ENCODE data around the gene CNNM2.
"Not testable (repeated sequence)": the region's sequence is repeated elsewhere in the genome, so short reads cannot be mapped to it uniquely, and the experiment has no call there.

Gene CNNM2

DNA sequence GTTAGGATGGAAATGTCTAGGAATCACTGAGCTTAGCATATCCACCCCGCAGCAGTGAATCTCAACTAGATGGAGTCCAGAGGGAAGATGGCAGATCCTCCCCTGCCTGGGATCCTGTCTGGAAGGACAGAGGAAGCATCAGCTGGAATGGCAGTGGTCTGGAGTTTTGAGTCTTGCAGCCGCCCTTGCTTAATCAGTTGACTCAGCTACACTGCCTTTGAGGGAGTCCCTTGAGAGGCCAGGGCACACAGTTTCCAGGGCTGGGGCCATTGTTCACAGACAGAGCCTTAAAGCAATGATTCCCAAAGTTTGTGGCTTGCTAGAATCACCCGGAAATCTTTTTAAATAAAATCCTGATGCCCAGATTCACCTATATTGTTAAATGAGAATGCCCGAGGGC lies 146.9 kb downstream of the CNNM2 start:
- Histone ChIP-seq H3K4me1 (ENCODE audit: control insufficient read depth in 2 of 2, insufficient read depth in 2 of 2, low read length in 2 of 2) (no peaks in the 10 kb centered on the region), H3K27ac (ENCODE audit: low read depth in 2 of 2, low read length in 2 of 2) (no peak overlapping the region), H3K27me3 (ENCODE audit: control insufficient read depth in 2 of 2, insufficient read depth in 2 of 2, low read length in 2 of 2) (no peaks in the 10 kb centered on the region), H3K4me3 (ENCODE audit: low read length in 2 of 2) (no peak overlapping the region), H3K9me3 (ENCODE audit: control insufficient read depth in 2 of 2, low read length in 2 of 2) (no peaks in the 10 kb centered on the region), H3K9ac (ENCODE audit: low read depth in 1 of 2, low read length in 2 of 2) (no peak overlapping the region), H3K36me3 (ENCODE audit: control insufficient read depth in 2 of 2, insufficient read depth in 2 of 2, low read length in 2 of 2) (peaks cover 7 to 18% of the 10 kb centered on the region in 2 donors)

DNA sequence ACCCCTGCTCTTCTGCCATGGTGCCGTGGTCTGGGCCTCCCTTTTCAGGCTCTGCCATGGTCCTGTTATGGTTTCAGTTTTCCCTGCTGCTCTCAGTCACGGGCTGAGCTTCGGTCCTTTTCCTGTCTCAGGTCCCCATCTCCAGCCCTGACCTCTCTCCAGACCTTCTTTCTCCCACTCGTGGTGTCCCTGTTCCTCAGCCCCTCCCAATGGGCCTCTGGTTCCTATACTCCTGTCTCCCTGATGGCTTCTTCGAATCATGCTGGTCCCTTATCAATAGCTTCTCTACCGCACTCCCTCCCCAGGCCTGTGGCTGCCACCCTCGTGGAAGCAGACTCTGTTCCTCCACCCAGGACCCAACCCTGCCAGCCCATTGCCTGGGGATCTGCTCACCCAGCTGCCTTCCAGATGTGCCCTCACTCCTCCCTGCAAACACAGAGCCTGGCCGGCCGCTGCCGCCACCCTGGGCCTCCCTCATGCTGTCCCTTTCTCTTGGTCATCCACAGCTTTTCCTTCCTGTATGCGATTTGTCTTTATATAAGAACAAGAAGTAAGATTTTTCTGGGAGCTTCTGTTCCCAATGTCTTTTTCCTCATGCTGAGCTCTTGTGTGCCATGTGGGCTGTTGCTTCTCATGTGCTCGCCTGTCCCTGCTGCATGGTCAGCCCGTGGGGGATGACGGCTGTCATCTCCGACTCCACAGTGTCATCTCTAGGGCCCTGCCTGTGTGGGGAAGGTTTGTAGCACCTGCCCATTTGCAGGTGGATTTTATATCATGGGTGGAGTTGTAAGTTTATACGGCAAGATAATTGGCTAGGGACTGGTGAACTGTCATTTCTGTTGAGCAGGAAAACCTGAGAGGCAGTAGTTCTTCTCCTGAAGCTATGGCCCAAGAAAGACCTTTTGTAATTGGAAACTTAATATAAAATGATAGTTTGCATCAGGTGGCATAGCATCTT lies 148.3 kb downstream of the CNNM2 start:
- H3K9me3 ChIP-seq (ENCODE audit: control insufficient read depth in 2 of 2, low read length in 2 of 2) = no peaks in the 10 kb centered on the region
- H3K27me3 ChIP-seq (ENCODE audit: control insufficient read depth in 2 of 2, insufficient read depth in 2 of 2, low read length in 2 of 2) = no peaks in the 10 kb centered on the region
- H3K4me3 ChIP-seq (ENCODE audit: low read length in 2 of 2) = no peak overlapping the region
- H3K27ac ChIP-seq (ENCODE audit: low read depth in 2 of 2, low read length in 2 of 2) = no peak overlapping the region
- no peaks in the 10 kb centered on the region for H3K4me1 ChIP-seq (ENCODE audit: control insufficient read depth in 2 of 2, insufficient read depth in 2 of 2, low read length in 2 of 2)
- H3K9ac ChIP-seq (ENCODE audit: low read depth in 1 of 2, low read length in 2 of 2) = no peak overlapping the region
- H3K36me3 ChIP-seq (ENCODE audit: control insufficient read depth in 2 of 2, insufficient read depth in 2 of 2, low read length in 2 of 2) = peaks cover 7 to 24% of the 10 kb centered on the region in 2 donors

DNA sequence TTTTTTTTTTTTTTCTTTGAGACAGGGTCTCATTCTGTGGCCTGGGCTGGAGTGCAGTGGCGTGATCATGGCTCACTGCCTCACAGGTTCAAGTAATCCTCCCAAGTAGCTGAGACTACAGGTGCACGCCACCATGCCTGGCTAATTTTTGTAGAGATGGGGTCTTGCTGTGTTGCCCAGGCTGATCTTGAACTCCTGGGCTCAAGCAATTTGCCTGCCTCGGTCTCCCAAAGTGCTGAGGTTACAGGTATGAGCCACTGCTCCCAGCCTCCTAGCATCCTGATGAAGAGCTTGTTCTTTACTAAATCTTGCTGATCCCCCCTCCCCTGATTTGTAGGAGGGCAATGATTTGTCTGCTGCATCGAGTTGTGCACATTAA lies 149.0 kb downstream of the CNNM2 start:
- not testable (repeated sequence) for H3K4me1 ChIP-seq (ENCODE audit: control insufficient read depth in 2 of 2, insufficient read depth in 2 of 2, low read length in 2 of 2); H3K27ac ChIP-seq (ENCODE audit: low read depth in 2 of 2, low read length in 2 of 2); H3K4me3 ChIP-seq (ENCODE audit: low read length in 2 of 2); H3K9me3 ChIP-seq (ENCODE audit: control insufficient read depth in 2 of 2, low read length in 2 of 2); H3K9ac ChIP-seq (ENCODE audit: low read depth in 1 of 2, low read length in 2 of 2); H3K27me3 ChIP-seq (ENCODE audit: control insufficient read depth in 2 of 2, insufficient read depth in 2 of 2, low read length in 2 of 2)
- H3K36me3 ChIP-seq (ENCODE audit: control insufficient read depth in 2 of 2, insufficient read depth in 2 of 2, low read length in 2 of 2) = peaks cover 10 to 30% of the 10 kb centered on the region in 2 donors

DNA sequence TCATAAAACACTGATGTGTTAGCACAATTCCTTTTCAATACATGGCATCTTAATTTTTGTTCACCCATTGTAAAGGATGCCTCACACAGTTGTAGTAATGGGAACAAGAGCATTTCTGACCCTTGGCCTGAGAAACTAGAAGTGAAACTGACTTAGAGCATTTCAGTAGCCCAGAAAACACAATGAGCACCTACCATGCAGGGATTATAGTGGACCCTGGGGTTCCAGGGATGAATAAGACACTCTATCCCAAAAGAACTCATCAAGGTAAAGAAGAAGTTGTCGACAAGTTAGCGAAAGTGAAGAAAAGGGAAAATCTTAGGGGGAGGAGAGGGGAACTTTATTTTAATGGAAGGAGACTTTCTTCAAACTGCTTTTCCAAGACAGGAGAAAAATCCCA lies 149.4 kb downstream of the CNNM2 start:
- Histone ChIP-seq H3K9me3 (ENCODE audit: control insufficient read depth in 2 of 2, low read length in 2 of 2) (no peaks in the 10 kb centered on the region), H3K4me1 (ENCODE audit: control insufficient read depth in 2 of 2, insufficient read depth in 2 of 2, low read length in 2 of 2) (no peaks in the 10 kb centered on the region), H3K27me3 (ENCODE audit: control insufficient read depth in 2 of 2, insufficient read depth in 2 of 2, low read length in 2 of 2) (no peaks in the 10 kb centered on the region), H3K36me3 (ENCODE audit: control insufficient read depth in 2 of 2, insufficient read depth in 2 of 2, low read length in 2 of 2) (peaks cover 10 to 31% of the 10 kb centered on the region in 2 donors), H3K4me3 (ENCODE audit: low read length in 2 of 2) (no peak overlapping the region), H3K9ac (ENCODE audit: low read depth in 1 of 2, low read length in 2 of 2) (no peak overlapping the region), H3K27ac (ENCODE audit: low read depth in 2 of 2, low read length in 2 of 2) (no peak overlapping the region)

DNA sequence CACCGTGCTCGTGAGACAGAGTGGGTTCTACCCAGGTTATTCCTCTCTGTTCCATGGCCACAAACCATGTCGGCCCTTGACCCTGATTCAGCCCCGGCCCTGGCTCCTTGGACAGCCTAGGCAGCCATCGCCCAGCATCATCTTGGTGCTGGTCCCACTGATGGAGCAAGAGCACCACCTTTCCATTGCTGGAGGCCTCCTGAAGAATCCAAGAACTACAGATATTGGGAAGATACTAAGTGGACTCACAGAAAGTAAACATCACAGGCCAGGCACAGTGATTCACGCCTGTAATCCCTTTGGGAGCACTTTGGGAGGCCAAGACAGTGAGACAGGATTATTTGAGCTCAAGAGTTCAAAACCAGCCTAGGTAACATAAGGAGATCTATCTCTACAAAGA lies 149.9 kb downstream of the CNNM2 start:
- no peak overlapping the region for H3K9ac ChIP-seq (ENCODE audit: low read depth in 1 of 2, low read length in 2 of 2)

DNA sequence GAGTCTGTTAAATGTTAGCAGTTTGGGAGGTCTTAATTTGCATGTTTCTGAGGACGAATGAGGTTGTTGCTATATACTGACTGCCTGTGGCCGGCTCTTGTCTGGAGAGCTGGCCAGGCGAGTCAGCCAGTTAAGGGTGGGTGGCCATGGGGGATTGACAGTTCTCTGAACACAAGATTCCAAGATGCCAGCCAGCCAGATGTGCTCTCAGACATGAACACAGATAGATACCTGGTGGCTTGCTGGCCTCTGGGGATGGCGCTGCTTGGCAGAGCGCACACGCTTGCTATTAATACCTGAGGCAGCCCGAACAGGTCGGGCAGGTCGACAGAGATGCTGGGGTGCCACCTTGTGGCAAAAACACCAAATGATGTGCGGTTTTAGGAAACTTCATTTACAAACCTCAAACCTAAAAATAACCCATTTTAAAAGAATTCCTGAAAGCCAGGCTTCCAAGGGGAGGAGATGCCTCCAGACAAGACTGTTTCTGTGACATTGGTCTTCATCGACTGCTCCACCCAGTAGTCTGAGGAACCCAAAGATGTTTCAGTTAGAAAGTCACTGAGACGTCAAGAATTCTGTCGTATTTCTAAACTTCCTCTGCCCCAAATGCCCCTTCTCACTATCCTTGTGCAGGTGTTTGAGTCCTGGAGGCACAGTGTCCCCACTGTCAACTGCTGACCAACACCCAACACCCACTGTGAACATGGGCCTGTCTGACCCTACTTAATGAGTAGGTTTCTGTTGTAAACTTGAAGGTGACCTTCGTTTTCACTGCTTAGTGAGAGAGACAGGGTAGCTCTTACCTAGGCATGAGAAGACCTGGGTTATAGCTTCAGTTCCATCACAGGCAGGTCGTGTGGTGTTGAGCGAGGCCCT lies 151.6 kb downstream of the CNNM2 start:
- no peak overlapping the region for H3K9ac ChIP-seq (ENCODE audit: low read depth in 1 of 2, low read length in 2 of 2)

More for the DNA sequence above, 149.9 kb downstream of the CNNM2 start:
- no peak overlapping the region for H3K4me3 ChIP-seq (ENCODE audit: low read length in 2 of 2)
- no peak overlapping the region for H3K27ac ChIP-seq (ENCODE audit: low read depth in 2 of 2, low read length in 2 of 2)
- no peaks in the 10 kb centered on the region for H3K9me3 ChIP-seq (ENCODE audit: control insufficient read depth in 2 of 2, low read length in 2 of 2)
- no peaks in the 10 kb centered on the region for H3K27me3 ChIP-seq (ENCODE audit: control insufficient read depth in 2 of 2, insufficient read depth in 2 of 2, low read length in 2 of 2)
- no peaks in the 10 kb centered on the region for H3K4me1 ChIP-seq (ENCODE audit: control insufficient read depth in 2 of 2, insufficient read depth in 2 of 2, low read length in 2 of 2)
- peaks cover 10 to 31% of the 10 kb centered on the region in 2 donors for H3K36me3 ChIP-seq (ENCODE audit: control insufficient read depth in 2 of 2, insufficient read depth in 2 of 2, low read length in 2 of 2)

DNA sequence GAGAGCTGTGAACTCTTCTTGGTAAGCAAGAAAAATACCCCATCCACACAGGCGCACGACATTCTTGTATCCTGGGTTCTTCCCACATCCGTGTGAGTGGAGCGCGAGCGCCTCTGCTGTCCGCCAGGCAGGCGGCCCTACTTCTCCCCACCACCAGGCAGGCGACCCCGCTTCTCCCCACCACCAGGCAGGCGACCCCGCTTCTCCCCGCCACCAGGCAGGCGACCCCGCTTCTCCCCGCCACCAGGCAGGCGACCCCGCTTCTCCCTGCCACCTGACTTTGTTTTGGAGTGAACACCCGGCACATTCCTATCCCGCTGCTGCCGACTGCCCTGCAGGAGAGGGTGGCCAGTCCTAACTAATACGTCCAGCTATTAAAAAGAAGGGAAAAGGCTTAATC lies 154.2 kb downstream of the CNNM2 start:
- H3K27ac ChIP-seq (ENCODE audit: low read depth in 2 of 2, low read length in 2 of 2) = no peak overlapping the region
- no peaks in the 10 kb centered on the region for H3K4me1 ChIP-seq (ENCODE audit: control insufficient read depth in 2 of 2, insufficient read depth in 2 of 2, low read length in 2 of 2)
- H3K27me3 ChIP-seq (ENCODE audit: control insufficient read depth in 2 of 2, insufficient read depth in 2 of 2, low read length in 2 of 2) = no peaks in the 10 kb centered on the region
- peaks cover 20 to 43% of the 10 kb centered on the region in 2 donors for H3K36me3 ChIP-seq (ENCODE audit: control insufficient read depth in 2 of 2, insufficient read depth in 2 of 2, low read length in 2 of 2)
- H3K4me3 ChIP-seq (ENCODE audit: low read length in 2 of 2) = no peak overlapping the region
- H3K9me3 ChIP-seq (ENCODE audit: control insufficient read depth in 2 of 2, low read length in 2 of 2) = no peaks in the 10 kb centered on the region
- H3K9ac ChIP-seq (ENCODE audit: low read depth in 1 of 2, low read length in 2 of 2) = no peak overlapping the region

More for the DNA sequence above, 151.6 kb downstream of the CNNM2 start:
- H3K36me3 ChIP-seq (ENCODE audit: control insufficient read depth in 2 of 2, insufficient read depth in 2 of 2, low read length in 2 of 2) = peaks cover 12 to 31% of the 10 kb centered on the region in 2 donors
- H3K4me3 ChIP-seq (ENCODE audit: low read length in 2 of 2) = no peak overlapping the region
- H3K4me1 ChIP-seq (ENCODE audit: control insufficient read depth in 2 of 2, insufficient read depth in 2 of 2, low read length in 2 of 2) = no peaks in the 10 kb centered on the region
- H3K27me3 ChIP-seq (ENCODE audit: control insufficient read depth in 2 of 2, insufficient read depth in 2 of 2, low read length in 2 of 2) = no peaks in the 10 kb centered on the region
- H3K27ac ChIP-seq (ENCODE audit: low read depth in 2 of 2, low read length in 2 of 2) = no peak overlapping the region
- no peaks in the 10 kb centered on the region for H3K9me3 ChIP-seq (ENCODE audit: control insufficient read depth in 2 of 2, low read length in 2 of 2)

DNA sequence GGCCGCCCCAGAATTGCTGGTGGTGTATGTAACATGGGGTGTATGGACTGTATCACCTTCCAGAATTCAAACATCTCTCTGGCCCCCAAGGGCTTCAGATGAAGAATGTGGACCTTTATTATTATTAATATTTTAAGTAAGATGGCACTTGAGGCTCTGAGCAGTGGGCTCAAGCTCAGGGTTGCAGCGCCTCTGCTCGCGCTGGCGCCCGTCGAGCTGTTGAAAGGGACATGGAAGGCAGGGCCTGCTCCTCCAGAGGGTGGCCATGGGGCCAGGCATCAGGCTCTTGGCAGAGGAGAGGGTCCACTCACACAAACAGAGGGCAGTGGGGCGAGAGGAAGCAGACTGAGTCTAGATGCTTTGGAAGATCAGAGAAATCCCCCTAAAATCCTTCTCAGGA lies 154.8 kb downstream of the CNNM2 start:
- no peak overlapping the region for H3K4me3 ChIP-seq (ENCODE audit: low read length in 2 of 2)
- H3K9me3 ChIP-seq (ENCODE audit: control insufficient read depth in 2 of 2, low read length in 2 of 2) = no peaks in the 10 kb centered on the region
- H3K9ac ChIP-seq (ENCODE audit: low read depth in 1 of 2, low read length in 2 of 2) = no peak overlapping the region
- H3K4me1 ChIP-seq (ENCODE audit: control insufficient read depth in 2 of 2, insufficient read depth in 2 of 2, low read length in 2 of 2) = no peaks in the 10 kb centered on the region
- H3K27ac ChIP-seq (ENCODE audit: low read depth in 2 of 2, low read length in 2 of 2) = no peak overlapping the region
- H3K36me3 ChIP-seq (ENCODE audit: control insufficient read depth in 2 of 2, insufficient read depth in 2 of 2, low read length in 2 of 2) = peaks cover 20 to 42% of the 10 kb centered on the region in 2 donors
- no peaks in the 10 kb centered on the region for H3K27me3 ChIP-seq (ENCODE audit: control insufficient read depth in 2 of 2, insufficient read depth in 2 of 2, low read length in 2 of 2)

DNA sequence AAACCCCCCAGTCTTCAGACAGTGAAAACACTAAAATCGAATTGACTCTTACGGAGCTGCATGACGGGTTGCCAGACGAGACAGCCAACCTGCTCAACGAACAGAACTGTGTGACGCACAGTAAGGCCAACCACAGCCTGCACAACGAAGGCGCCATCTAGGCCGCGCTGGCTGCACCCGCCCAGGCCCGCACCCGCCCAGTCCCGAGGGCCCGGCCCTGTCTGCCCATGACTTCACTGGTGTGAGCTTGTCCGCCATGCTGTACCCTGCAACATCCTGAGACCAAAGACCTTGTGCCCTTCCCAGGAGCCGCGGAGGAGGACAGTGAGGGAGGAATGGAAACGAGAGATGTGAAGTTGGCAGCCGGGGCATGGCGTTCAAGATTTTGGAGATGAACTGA lies 158.9 kb downstream of the CNNM2 start:
- H3K4me1 ChIP-seq (ENCODE audit: control insufficient read depth in 2 of 2, insufficient read depth in 2 of 2, low read length in 2 of 2) = no peaks in the 10 kb centered on the region
- H3K9ac ChIP-seq (ENCODE audit: low read depth in 1 of 2, low read length in 2 of 2) = no peak overlapping the region
- no peaks in the 10 kb centered on the region for H3K9me3 ChIP-seq (ENCODE audit: control insufficient read depth in 2 of 2, low read length in 2 of 2)
- peaks cover 15 to 35% of the 10 kb centered on the region in 2 donors for H3K36me3 ChIP-seq (ENCODE audit: control insufficient read depth in 2 of 2, insufficient read depth in 2 of 2, low read length in 2 of 2)
- H3K27me3 ChIP-seq (ENCODE audit: control insufficient read depth in 2 of 2, insufficient read depth in 2 of 2, low read length in 2 of 2) = no peaks in the 10 kb centered on the region
- no peak overlapping the region for H3K27ac ChIP-seq (ENCODE audit: low read depth in 2 of 2, low read length in 2 of 2)
- no peak overlapping the region for H3K4me3 ChIP-seq (ENCODE audit: low read length in 2 of 2)

All from mucosa of rectum (tissue), 2 donors.